Neuron (in vitro differentiated cells): ENCODE data around the gene TMEM87B.

ENCODE experiments used
- H2AFZ ChIP-seq: one replicate; pipeline ENCODE4 v1.6.1; 2013; ENCODE audit warnings: low read depth, mild to moderate bottlenecking, inconsistent platforms, low read length, moderate library complexity
- H3K27me3 ChIP-seq: one replicate; pipeline ENCODE4 v1.6.1; 2013; ENCODE audit warnings: low read length; ENCODE audit not compliant: insufficient read depth
- H3K36me3 ChIP-seq: one replicate; pipeline ENCODE4 v1.6.1; 2013; ENCODE audit warnings: low read length; ENCODE audit not compliant: insufficient read depth
- H3K4me1 ChIP-seq: one replicate; pipeline ENCODE4 v1.6.1; 2013; ENCODE audit warnings: low read length; ENCODE audit not compliant: insufficient read depth
- H3K4me3 ChIP-seq: 2 replicates; pipeline ENCODE4 v1.5.1; 2013; ENCODE audit warnings: mild to moderate bottlenecking, low read length, moderate library complexity
- H3K9me3 ChIP-seq: one replicate; pipeline ENCODE4 v1.6.1; 2013; ENCODE audit warnings: low read length

The TMEM87B gene

GRCh38 chr2:112154246-112155117 is 99.4 kb downstream of the TMEM87B start:
- Histone ChIP-seq H3K27me3 (no peaks in the 10 kb centered on the region), H3K36me3 (no peaks in the 10 kb centered on the region), H3K9me3 (no peaks in the 10 kb centered on the region), H3K4me3 (no peak overlapping the region), H2AFZ (no peak overlapping the region), H3K4me1 (peaks cover 14% of the 10 kb centered on the region)

GRCh38 chr2:112155331-112156151 is 100.5 kb downstream of the TMEM87B start:
- H3K9me3 ChIP-seq: no peaks in the 10 kb centered on the region
- no peaks in the 10 kb centered on the region for H3K36me3 ChIP-seq
- no peaks in the 10 kb centered on the region for H3K27me3 ChIP-seq

GRCh38 chr2:112156152-112156986 is 101.3 kb downstream of the TMEM87B start:
- H3K4me1 ChIP-seq: no peaks in the 10 kb centered on the region
- no peaks in the 10 kb centered on the region for H3K27me3 ChIP-seq
- H3K36me3 ChIP-seq: no peaks in the 10 kb centered on the region
- no peak overlapping the region for H2AFZ ChIP-seq
- no peak overlapping the region for H3K4me3 ChIP-seq
- no peaks in the 10 kb centered on the region for H3K9me3 ChIP-seq

More at GRCh38 chr2:112155331-112156151, 100.5 kb downstream of the TMEM87B start:
- no peak overlapping the region for H3K4me3 ChIP-seq
- peaks cover 5% of the 10 kb centered on the region for H3K4me1 ChIP-seq
- no peak overlapping the region for H2AFZ ChIP-seq

- H3K9me3 ChIP-seq: no peaks in the 10 kb centered on the region
- H3K4me3 ChIP-seq: no peak overlapping the region
- H2AFZ ChIP-seq: no peak overlapping the region
- H3K4me1 ChIP-seq: no peaks in the 10 kb centered on the region
- no peaks in the 10 kb centered on the region for H3K36me3 ChIP-seq
- H3K27me3 ChIP-seq: no peaks in the 10 kb centered on the region
Measured at GRCh38 chr2:112157472-112157871, 102.4 kb downstream of the TMEM87B start.

GRCh38 chr2:112159454-112159921 is 104.4 kb downstream of the TMEM87B start:
- Histone ChIP-seq H3K27me3 (no peaks in the 10 kb centered on the region), H2AFZ (no peak overlapping the region), H3K4me3 (no peak overlapping the region), H3K4me1 (no peaks in the 10 kb centered on the region), H3K9me3 (no peaks in the 10 kb centered on the region), H3K36me3 (no peaks in the 10 kb centered on the region)

- H3K36me3 ChIP-seq: no peaks in the 10 kb centered on the region
- no peaks in the 10 kb centered on the region for H3K4me1 ChIP-seq
- no peaks in the 10 kb centered on the region for H3K9me3 ChIP-seq
- H3K4me3 ChIP-seq: no peak overlapping the region
- H2AFZ ChIP-seq: no peak overlapping the region
- no peaks in the 10 kb centered on the region for H3K27me3 ChIP-seq
Measured at GRCh38 chr2:112160283-112161250, 105.5 kb downstream of the TMEM87B start.

GRCh38 chr2:112161431-112162145 is 106.5 kb downstream of the TMEM87B start:
- Histone ChIP-seq H3K4me3 (no peak overlapping the region), H2AFZ (no peak overlapping the region), H3K9me3 (no peaks in the 10 kb centered on the region), H3K4me1 (no peaks in the 10 kb centered on the region), H3K27me3 (no peaks in the 10 kb centered on the region), H3K36me3 (no peaks in the 10 kb centered on the region)

GRCh38 chr2:112162341-112162740 is 107.3 kb downstream of the TMEM87B start:
- H3K27me3 ChIP-seq: no peaks in the 10 kb centered on the region
- H3K4me1 ChIP-seq: no peaks in the 10 kb centered on the region
- H3K36me3 ChIP-seq: no peaks in the 10 kb centered on the region
- no peak overlapping the region for H2AFZ ChIP-seq
- H3K9me3 ChIP-seq: no peaks in the 10 kb centered on the region
- H3K4me3 ChIP-seq: no peak overlapping the region

GRCh38 chr2:112162956-112163355 is 107.9 kb downstream of the TMEM87B start:
- Histone ChIP-seq H3K36me3 (no peaks in the 10 kb centered on the region), H3K4me1 (no peaks in the 10 kb centered on the region), H3K9me3 (peaks cover 1% of the 10 kb centered on the region), H3K4me3 (no peak overlapping the region), H2AFZ (no peak overlapping the region), H3K27me3 (no peaks in the 10 kb centered on the region)

GRCh38 chr2:112163541-112163981 is 108.5 kb downstream of the TMEM87B start:
- Histone ChIP-seq H3K4me1 (no peaks in the 10 kb centered on the region), H3K4me3 (no peak overlapping the region), H2AFZ (no peak overlapping the region), H3K9me3 (peaks cover 2% of the 10 kb centered on the region), H3K27me3 (no peaks in the 10 kb centered on the region), H3K36me3 (no peaks in the 10 kb centered on the region)

- no peaks in the 10 kb centered on the region for H3K27me3 ChIP-seq
- no peaks in the 10 kb centered on the region for H3K4me1 ChIP-seq
- no peak overlapping the region for H2AFZ ChIP-seq
- peaks cover 2% of the 10 kb centered on the region for H3K9me3 ChIP-seq
- H3K36me3 ChIP-seq: no peaks in the 10 kb centered on the region
- no peak overlapping the region for H3K4me3 ChIP-seq
Measured at GRCh38 chr2:112164876-112165275, 109.8 kb downstream of the TMEM87B start.
